NCI-H1436 (cell line): ENCODE results near the gene CTCFL.

Experiments
- DNase-seq: peaks from one replicate; lab custom pipeline; 2025; lab: John Stamatoyannopoulos, UW

CTCFL gene

DNA sequence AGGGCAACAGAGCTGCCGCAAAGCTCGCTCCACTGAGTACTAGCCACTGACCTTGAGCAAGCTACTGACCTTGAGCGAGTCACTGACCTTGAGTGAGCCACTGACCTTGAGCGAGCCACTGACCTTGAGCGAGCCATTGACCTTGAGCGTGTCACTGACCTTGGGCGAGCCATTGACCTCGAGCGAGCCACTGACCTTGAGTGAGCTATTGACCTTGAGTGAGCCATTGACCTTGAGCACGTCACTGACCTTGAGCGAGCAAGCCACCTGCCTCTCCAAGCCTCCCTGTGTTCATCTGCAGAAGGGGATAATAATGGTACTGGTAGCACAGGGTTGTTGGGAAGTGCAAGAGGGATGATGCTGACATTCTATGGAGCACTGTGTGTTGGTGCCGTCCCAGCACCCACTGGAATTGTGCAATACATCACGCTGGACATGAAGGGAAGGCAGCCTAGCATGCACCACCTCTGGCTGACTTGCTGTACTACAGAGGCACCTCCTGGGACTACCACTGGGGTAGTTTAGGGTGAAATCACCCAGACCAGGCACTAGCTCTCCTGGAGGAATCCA, 60.2 kb downstream of the CTCFL start:
- DNase-seq = no peak

DNA sequence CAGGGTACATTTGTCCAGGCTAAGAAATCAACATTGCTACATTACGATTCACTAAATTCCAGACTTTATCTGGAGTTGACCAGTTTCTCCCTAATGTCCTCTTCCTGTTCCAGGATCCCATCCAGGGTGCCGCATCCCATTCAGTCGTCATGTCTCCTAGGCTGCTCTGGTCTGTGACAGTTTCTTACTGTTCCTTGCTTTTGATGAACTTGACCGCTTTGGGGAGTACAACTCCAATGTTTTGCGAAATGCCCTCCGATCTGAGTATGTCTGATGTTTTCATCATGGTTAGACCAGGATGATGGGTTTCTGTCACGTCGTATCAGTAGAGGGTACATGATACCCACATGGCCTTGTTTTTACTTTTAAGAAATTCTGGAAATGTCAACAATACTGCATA, 62.2 kb downstream of the CTCFL start:
- no peak for DNase-seq

DNA sequence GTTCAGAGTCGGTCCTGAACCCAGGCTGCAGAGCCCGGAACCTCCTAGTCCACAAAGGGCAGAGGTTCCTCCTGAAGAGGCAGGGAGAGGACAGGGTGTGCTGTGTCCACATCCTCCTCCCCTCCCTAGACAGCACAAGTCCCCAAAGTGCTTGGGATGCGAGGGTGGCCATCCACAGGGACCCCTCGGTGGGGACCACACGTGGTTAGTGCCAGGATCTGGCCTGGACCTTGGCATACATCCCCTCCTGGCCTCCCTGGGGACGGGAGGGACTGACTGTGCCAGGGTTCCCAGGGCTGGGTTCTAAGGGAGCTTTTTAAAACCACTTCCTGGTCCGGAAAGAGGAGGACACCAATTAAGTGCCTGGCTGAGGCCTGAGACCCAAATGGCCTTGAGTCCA, 63.2 kb downstream of the CTCFL start:
- no peak for DNase-seq

DNA sequence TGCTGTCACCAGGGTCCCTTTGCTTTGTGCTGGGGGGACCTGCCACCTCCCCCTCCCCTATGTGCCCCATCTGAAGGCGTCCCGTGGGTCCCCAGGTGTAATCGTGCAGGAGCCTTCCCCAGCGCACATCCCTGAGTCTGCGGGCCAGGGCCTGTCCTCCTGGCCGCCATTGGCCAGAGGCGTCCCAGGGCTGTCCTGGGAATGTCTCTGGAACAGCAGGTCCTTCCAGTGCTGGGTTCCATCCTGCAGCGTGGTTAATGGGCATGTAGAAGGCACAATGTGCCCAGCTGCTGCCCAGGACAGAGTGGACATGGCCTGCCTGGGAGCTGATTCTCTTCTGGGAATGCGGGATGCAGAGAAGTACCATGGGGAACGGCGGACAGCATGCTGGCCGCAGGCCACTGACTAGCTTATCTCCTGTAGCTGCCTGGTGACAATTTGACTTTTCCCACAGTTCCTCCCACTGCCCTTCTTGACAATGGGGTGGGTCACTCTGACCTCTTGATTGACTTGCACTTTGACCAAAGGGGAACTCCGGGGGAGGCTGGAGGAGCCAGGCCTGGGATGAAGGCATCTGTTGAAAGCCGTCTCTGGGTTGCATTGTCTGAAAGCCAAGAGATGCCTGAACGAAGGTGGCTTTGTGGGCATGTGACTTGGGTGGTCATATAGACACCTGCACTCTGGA, 64.0 kb downstream of the CTCFL start:
- DNase-seq = no peak

DNA sequence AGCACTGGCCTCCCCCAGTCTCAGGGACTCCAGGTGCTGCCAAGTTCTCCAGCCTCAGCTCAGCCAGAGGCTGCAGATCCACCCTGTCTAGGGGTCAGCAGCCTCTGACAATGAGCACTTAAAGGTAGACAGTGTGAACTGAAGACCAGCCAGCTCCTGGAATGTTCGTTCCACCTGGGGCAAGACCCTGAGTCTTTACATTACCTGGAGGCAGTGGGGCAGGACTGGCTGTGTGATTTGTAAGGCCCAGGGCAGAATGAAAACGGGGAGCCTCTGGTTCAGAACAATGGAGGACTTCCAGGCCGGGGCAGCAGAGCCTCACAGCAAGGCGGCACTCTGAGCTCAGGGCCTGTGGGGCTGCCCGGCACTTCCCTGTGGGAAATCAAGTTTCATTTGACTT, 65.0 kb downstream of the CTCFL start:
- DNase-seq = no peak

DNA sequence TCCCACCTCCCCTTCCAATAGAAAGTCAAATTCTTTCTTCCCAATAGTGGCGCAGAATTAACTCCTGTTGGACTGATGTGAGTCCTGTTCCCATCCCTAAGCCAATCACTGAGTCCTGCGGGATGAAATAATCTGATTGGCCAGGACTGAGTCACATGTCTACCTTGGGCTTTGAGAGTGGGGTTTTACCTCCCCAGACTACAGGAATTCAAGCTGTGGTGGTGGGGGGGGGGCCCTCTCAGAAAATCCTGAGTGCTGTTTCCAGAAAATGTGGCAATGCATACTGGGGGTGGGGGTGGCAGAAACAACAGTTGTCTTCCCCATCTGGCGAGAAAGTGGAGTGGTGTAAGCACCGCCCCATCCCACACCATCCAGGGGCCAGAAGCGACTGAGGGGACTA, 65.7 kb downstream of the CTCFL start:
- DNase-seq = no peak

DNA sequence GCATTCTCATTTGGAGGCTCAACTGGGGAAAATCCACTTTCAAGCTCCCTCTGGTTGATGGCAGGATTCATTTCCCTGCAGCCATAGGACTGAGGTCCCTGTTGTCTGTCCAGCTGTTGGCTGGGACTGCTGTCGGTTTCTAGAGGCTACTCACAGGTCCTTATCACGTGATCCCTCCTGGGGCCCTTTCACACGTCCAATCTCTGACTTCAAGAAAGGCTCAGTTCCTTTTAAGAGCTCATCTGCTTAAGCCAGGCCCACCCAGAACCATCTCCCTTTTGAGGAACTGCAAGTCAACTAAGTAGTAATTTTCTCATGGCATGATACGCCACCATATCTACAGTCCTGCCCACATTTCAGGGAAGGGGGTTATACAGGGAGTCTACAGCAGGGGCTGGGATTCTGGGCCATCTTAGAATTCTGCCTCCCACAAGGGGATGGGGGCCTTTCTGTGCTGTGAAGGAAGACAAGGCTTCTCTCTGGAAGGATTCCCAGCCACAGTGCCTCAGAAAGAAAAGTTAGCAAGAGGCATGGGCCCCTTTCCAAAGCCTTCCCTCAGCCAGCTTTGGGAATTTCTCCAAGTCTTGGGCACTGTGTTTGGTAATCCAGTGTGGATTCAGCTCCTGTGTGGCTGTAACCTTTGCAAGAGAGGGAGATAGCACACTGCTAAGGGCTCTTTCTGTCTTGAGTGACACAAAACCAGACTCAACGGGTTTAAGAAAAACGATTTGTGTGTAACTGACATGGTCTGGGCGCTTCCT, 66.4 kb downstream of the CTCFL start:
- DNase-seq = no peak

DNA sequence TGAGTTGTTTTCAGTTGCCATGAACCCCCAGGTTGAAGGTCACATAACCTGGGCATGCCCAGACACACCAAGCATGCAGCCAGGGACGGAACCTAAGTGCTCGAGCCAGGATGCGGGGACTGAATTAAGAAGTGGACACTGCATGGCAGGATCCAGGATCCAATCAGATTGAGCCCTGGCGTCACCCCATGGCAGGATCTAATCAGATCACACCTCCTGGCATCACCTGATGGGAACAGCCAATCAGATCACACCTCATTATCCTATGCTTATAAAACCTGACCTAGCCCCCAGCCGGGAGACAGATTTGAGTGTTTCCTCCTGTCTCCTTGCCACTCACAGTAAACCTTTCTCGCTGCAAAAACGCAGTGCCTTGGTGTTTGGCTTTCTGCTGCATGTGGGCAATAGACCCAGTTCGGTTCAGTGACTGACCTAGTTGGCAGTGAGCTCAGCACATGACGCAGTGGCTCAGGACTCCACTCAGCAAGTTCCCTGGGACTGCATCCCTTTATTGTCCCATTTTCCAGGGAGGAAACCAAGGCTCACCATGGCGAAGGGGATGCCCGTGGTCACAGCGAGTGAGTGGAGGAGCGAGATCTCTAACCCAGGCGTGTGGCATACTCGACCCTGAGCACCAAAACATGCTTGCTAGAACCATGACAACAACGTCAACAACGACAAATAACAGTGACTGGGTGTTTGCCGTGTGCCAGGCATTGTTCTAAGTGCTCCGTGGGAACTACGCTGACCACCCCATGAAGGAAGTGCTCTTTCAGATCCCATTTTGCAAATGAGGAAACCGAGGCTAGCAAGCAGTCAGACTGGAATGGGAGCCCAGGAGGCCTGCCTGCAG, 67.5 kb downstream of the CTCFL start:
- no peak for DNase-seq

DNA sequence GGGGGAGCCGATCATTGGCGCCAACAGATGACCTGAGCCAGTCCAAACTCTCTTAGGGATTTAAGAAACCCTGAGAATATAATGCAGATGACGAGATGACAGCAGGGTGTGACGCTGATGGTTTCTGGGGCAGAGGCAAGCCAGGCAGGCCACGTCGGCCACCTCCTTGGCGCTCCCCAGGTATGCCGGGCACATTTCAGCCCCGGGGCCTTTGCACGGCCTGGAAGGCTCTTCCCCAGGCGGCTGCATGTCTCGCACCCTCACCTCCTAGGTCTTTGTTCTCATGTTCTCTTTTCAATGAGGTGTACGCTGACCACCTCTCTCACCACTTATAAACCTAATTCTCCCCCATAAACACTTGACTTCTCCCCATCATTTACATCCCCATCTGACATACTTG, 68.8 kb downstream of the CTCFL start:
- DNase-seq = no peak

DNA sequence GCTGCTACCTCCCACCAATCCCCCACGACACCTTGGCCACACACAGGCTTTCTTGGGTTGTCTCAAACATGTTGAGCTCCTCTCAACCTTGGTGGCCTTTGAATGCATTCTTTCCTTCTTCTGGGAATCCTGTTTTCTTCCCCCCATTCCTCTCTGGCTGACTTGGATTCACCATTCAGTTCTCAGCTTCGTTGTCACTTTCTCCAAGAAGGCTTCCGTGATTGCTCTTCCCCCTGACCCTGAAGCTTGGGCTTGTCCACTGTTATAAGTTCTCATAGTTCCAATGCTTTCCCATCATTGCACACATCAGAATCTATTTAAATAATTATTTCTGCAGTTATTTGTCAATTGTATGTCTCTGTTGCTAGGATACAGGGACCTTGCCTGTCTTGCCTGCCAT, 69.6 kb downstream of the CTCFL start:
- DNase-seq = no peak

DNA sequence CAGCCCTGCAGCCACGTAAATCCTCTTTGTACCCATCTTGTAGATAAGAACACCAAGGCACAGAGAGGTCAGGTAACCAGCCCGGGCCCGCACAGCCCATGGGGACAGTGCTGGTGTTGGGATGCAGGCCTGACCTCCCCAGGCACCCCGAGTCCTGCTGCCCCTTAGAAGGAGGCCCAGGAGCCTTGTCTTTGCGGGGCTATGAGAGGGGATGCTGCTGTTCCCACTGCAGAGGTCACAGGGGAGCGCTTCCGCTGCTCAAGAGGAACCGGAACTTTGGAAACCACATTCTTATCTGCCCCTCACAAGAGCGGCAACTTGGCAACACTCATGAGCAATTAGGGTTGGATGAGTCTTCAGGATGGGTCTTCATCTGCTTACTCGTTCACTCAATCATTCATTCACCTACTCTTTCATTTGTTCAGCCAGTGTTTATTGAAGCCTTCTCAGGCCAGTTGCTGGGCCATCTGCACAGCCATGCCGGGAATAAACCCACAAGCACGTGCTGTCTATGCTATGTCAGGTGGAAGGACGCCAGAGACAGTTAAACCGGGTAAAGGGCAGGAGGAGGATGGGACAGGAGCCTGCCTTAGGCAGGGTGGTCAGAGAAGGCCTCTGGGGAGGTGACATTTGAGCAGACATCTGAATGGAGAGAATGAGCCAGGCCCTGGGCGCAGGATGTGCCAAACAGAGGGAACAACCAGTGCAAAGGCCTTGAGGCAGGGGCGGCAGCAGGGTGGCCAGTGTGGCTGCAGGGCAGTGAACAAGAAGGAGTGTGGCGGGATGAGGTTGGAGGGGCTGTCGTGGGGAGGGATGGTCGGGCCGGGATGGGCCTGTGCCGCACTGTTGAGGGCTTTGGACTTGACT, 72.9 kb downstream of the CTCFL start:
- no peak for DNase-seq

DNA sequence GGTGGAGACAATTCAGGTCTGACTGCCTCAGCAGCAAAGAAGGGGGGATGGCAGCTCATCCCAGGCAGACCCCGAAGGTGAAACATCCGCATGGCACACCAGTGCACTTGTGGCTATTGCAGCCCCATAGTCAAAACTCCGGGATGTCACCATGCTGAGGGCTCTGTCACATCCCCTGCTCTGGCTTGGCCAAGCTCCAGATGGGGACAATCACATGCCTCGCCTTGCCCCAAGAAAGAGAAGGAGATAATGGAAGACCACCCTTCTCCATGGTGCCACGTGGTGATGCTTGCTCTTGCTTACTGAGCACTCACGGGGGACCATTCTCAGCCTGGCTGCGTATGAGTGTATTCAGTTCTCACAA, 73.5 kb downstream of the CTCFL start:
- DNase-seq = no peak

DNA sequence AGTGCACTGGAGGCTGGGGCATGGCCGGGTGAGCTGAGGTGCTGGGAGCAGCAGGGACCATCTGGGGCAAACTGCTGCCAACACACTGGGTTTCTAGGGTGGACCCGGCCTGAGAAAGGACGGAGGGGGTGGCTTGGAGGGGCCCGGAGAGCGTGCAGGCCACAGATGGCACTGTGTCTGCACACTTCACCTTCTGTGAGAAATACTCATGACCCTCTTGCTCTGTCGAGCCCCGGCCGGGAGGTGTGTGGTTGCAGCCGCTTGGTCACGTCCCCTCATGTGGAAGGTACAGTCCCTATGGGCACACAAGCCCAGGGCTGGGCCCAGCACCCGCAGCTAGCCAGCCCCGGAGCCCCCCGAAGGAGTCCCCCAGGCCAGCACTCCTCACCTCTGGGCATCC, 74.0 kb downstream of the CTCFL start:
- no peak for DNase-seq

DNA sequence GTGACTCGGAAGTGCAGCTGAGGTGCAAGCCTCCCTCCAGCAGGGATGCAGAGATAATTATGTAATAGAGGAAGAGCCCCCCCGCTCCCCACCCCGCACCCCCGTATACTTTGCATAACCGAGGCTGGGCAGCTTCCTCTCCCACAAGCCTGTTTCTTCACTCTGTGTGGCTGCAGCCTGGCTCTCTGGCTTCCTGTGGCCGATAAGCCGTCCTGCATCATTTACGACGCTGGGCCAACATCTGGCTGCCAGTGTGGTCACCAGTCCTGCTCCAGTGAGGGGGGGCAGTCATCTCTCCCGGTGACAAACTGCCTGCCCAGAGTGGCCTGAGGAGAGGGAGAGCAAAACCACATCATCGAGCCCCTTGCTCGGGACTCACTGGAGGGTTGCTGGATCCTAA, 74.5 kb downstream of the CTCFL start:
- DNase-seq = no peak

DNA sequence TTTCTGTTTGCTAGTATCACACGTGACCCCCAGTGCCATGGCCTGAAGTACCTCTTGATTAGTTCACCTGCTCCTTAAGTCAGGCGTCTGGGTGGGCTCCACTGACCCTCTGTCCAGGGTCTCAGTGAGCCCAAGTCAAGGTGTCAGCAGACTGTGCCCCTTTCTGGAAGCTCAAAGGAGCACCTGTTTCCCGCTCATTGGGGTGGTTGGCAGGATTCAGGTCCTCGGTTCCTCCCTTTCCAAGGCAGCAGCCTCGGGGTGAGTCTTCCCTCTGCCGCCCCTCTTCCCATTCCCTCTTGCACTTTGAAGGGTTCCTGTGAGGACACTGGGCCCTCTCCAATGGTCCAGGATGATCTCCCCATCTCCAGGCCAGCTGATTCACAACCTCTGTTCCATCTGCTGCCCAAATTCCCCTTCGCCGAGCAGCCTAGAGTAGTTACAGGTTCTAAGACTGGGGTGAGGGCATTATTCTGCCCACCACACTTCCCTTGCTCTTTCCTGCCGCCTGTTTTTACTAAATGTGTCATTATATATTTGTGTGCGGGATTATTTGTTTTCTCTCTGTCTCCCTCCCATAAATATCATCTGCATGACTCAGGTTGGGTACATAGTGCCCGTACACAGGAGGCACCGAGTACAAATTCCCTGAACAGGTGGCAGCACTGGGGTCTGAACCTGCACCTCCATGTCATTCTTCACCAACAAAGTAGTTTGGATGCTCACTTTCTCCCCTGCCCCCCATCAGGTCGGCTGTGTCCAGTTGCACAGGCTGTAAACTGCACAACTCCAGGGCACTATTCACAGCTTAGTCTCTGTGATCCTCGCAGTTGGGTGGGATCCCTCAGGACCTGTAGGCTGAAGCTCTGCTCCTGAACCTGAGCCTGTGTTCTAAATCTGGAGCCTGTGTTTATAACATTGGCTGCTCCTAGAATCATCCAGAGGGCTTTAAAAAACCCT, 75.3 kb downstream of the CTCFL start:
- DNase-seq = no peak

DNA sequence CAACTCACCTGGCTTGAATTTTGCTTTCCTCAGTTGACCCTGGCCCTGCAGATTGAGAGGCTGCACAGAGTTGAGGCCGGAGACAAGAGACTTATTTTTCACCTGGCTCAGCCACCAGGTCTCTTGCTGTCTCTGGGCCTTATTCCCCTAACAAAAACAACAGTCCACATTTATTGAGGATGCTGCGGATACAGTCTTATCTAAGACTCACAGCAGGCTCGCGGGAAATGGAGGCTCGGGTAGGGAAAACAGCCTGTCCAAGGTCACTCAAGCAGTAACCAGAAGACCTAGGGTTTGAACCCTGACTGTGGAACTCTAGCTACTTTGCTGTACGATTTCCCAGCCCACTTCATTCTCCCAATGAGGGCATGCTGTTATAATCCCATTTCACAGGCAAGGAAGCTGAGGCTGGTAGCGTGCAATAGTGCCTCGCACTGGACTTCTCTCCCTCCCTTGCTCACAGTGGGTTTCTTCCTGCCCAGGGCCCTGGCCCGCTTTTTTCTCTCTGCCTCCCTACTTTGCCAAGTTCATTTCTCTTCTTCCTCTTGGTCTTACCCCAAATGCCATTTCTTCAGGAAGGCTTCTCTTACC, 76.1 kb downstream of the CTCFL start:
- DNase-seq = no peak
